GM23338 (cell line): ENCODE measurements around the gene AFF2. TPM values are rescaled to one million over a fixed set of nuclear protein-coding genes. Genes with fewer than 3 reads are reported as not detected.

ENCODE experiments used
- ATAC-seq: fragments of 200-7000 bp; cut with Tn5 transposase; 3 replicates; pipeline ENCODE4 v1.9.1; 2020
- DNase-seq: peaks from one replicate; pipeline ENCODE4 v3.0.0-alpha.2; 2015; ENCODE audit warnings: low spot score
- H2AFZ ChIP-seq: fragments of 200-600 bp; sonication (generic); 2 replicates; pipeline ENCODE4 v1.8.0; 2016; ENCODE audit warnings: antibody characterized with exemption, mild to moderate bottlenecking, moderate library complexity
- H3F3A ChIP-seq: fragments of 200-600 bp; sonication (generic); replicated peaks from 2 replicates; pipeline ENCODE4 v1.8.0; 2017; ENCODE audit warnings: antibody characterized with exemption, mixed run types, low read depth
- H3K27ac ChIP-seq: fragments of 200-600 bp; sonication (generic); 2 replicates; pipeline ENCODE4 v1.6.1; 2016; ENCODE audit warnings: low read depth
- H3K27me3 ChIP-seq: fragments of 200-600 bp; sonication (generic); 2 replicates; pipeline ENCODE4 v1.8.0; 2016; ENCODE audit warnings: mild to moderate bottlenecking, mixed run types, moderate library complexity; ENCODE audit not compliant: insufficient read depth
- H3K36me3 ChIP-seq: fragments of 200-600 bp; sonication (generic); 2 replicates; pipeline ENCODE4 v1.8.0; 2016; ENCODE audit warnings: mild to moderate bottlenecking; ENCODE audit not compliant: insufficient read depth
- H3K4me1 ChIP-seq: fragments of 200-600 bp; sonication (generic); 2 replicates; pipeline ENCODE4 v1.8.0; 2016; ENCODE audit warnings: mild to moderate bottlenecking, moderate library complexity; ENCODE audit not compliant: insufficient read depth
- H3K4me2 ChIP-seq: fragments of 200-600 bp; sonication (generic); 2 replicates; pipeline ENCODE4 v1.7.1; 2017; ENCODE audit warnings: mixed run types
- H3K4me3 ChIP-seq: fragments of 200-600 bp; sonication (generic); 2 replicates; pipeline ENCODE4 v1.6.1; 2016; ENCODE audit warnings: mixed run types
- H3K79me2 ChIP-seq: fragments of 200-600 bp; sonication (generic); replicated peaks from 2 replicates; pipeline ENCODE4 v1.8.0; 2017; ENCODE audit warnings: mild to moderate bottlenecking; ENCODE audit not compliant: insufficient read depth
- H3K9me2 ChIP-seq: fragments of 200-600 bp; sonication (generic); 2 replicates; pipeline ENCODE4 v1.8.0; 2017; ENCODE audit not compliant: insufficient read depth
- H4K20me1 ChIP-seq: fragments of 200-600 bp; sonication (generic); replicated peaks from 2 replicates; pipeline ENCODE4 v1.8.0; 2017; ENCODE audit warnings: mild to moderate bottlenecking; ENCODE audit not compliant: insufficient read depth
- H3K27ac Mint-ChIP-seq: 2 replicates; pipeline ENCODE4 v1.8.0; 2020; ENCODE audit warnings: inconsistent platforms, mild to moderate bottlenecking, moderate library complexity, mixed read lengths
- H3K27me3 Mint-ChIP-seq: 3 replicates; pipeline ENCODE4 v1.8.0; 2022; ENCODE audit warnings: low read depth, mild to moderate bottlenecking, moderate library complexity, mixed read lengths, inconsistent platforms; ENCODE audit not compliant: insufficient read depth, poor library complexity
- H3K36me3 Mint-ChIP-seq: 3 replicates; pipeline ENCODE4 v1.8.0; 2021; ENCODE audit warnings: low read depth, mild to moderate bottlenecking, inconsistent platforms, moderate library complexity, mixed read lengths
- H3K4me1 Mint-ChIP-seq: 3 replicates; pipeline ENCODE4 v1.8.0; 2020; ENCODE audit warnings: mild to moderate bottlenecking, inconsistent platforms, mixed read lengths
- H3K4me3 Mint-ChIP-seq: 3 replicates; pipeline ENCODE4 v1.8.0; 2021; ENCODE audit warnings: moderate library complexity, mild to moderate bottlenecking, inconsistent platforms, mixed read lengths
- H3K9me3 Mint-ChIP-seq: 3 replicates; pipeline ENCODE4 v1.8.0; 2020; ENCODE audit warnings: moderate library complexity, mild to moderate bottlenecking, inconsistent platforms, mixed read lengths
- CREB1 ChIP-seq: fragments of 250-450 bp; sonication (Bioruptor Pico); IDR thresholded peaks from 2 replicates; pipeline ENCODE4 v1.5.0; 2020; ENCODE audit warnings: low read depth, mild to moderate bottlenecking, moderate library complexity
- ETS1 ChIP-seq: IDR thresholded peaks from 2 replicates; pipeline ENCODE4 v1.6.1; 2016; ENCODE audit warnings: antibody characterized with exemption
- EZH2 ChIP-seq: fragments of 200-600 bp; sonication (generic); IDR thresholded peaks from one replicate; pipeline ENCODE4 v1.8.0; 2017; ENCODE audit warnings: antibody characterized with exemption, mild to moderate bottlenecking, low read depth; ENCODE audit not compliant: unreplicated experiment
- JUNB ChIP-seq: IDR thresholded peaks from one replicate; pipeline ENCODE4 v1.6.1; 2016; ENCODE audit warnings: antibody characterized with exemption; ENCODE audit not compliant: unreplicated experiment
- NANOG ChIP-seq: IDR thresholded peaks from 2 replicates; pipeline ENCODE4 v1.6.1; 2016; ENCODE audit warnings: antibody characterized with exemption, borderline replicate concordance
- POLR2AphosphoS5 ChIP-seq: IDR thresholded peaks from 2 replicates; pipeline ENCODE4 v1.6.1; 2016; ENCODE audit warnings: antibody characterized with exemption, low read depth
- REST ChIP-seq: IDR thresholded peaks from one replicate; pipeline ENCODE4 v1.6.1; 2018; ENCODE audit warnings: antibody characterized with exemption; ENCODE audit not compliant: unreplicated experiment
- ZNF331 ChIP-seq: fragments of 250-450 bp; sonication (Bioruptor Pico); IDR thresholded peaks from 2 replicates; pipeline ENCODE4 v1.5.0; 2020; ENCODE audit warnings: low read depth, mild to moderate bottlenecking, moderate library complexity
- ZNF462 ChIP-seq: fragments of 250-450 bp; sonication (Bioruptor Pico); IDR thresholded peaks from 2 replicates; pipeline ENCODE4 v1.5.0; 2020; ENCODE audit warnings: mild to moderate bottlenecking, moderate library complexity
- polyA plus RNA-seq: library from polyadenylated mRNA; unstranded; fragments of >200 nt; fragmentation: Nextera tagmentation; extraction: Ambion mirVana; gene quantifications from 2 replicates; pipeline ENCODE4 v1.2.1, GENCODE V29; 2016
- total RNA-seq: library from RNA; depleted of rRNA; stranded (reverse); fragments of >200 nt; shearing (Covaris generic); gene quantifications from 2 replicates; pipeline ENCODE4 v1.2.3, GENCODE V29; 2014

AFF2 gene
- total and polyA plus RNA-seq, 2 experiments from 2014 or later, result 1.6 to 5.8 TPM

GRCh38 chrX:148457279-148457678 is 43.1 kb upstream of the AFF2 start:
- H3K27me3 Mint-ChIP-seq, result peaks cover 1% of the 10 kb centered on the region
- Histone ChIP-seq H3F3A (no peaks in the 10 kb centered on the region), H4K20me1 (no peaks in the 10 kb centered on the region), H3K27ac (no peak overlapping the region), H3K9me2 (no peaks in the 10 kb centered on the region), H3K36me3 (no peaks in the 10 kb centered on the region), H3K4me3 (no peak overlapping the region), H3K79me2 (no peaks in the 10 kb centered on the region), H3K4me2 (no peak overlapping the region), H3K4me1 (no peaks in the 10 kb centered on the region), H2AFZ (no peak overlapping the region), H3K27me3 (no peaks in the 10 kb centered on the region)
- TF ChIP-seq EZH2 (no peak), ZNF462 (CRISPR knock-in tag) (no peak), POLR2AphosphoS5 (no peak), REST (no peak), ZNF331 (CRISPR knock-in tag) (no peak), JUNB (no peak), CREB1 (no peak), ETS1 (no peak), NANOG (no peak)
- no peak for DNase-seq
- H3K4me3 Mint-ChIP-seq, result no peak overlapping the region
- no peak overlapping the region for H3K27ac Mint-ChIP-seq
- no peaks in the 10 kb centered on the region for H3K9me3 Mint-ChIP-seq
- no peak for ATAC-seq
- no peaks in the 10 kb centered on the region for H3K4me1 Mint-ChIP-seq
- no peaks in the 10 kb centered on the region for H3K36me3 Mint-ChIP-seq
